NCI-H446 treated with DMSO at 0.1 percent for 48 hours (cell line): ENCODE measurements around the gene GCH1.
"Not testable (repeated sequence)": the region's sequence is repeated elsewhere in the genome, so short reads cannot be mapped to it uniquely, and the experiment has no call there.

ENCODE experiments used
- DNase-seq: peaks from one replicate; lab custom pipeline; 2025; lab: John Stamatoyannopoulos, UW

The GCH1 gene

GRCh38 chr14:54818201-54819133 lies 84.2 kb downstream of the GCH1 start:
- DNase-seq, result no peak

- no peak for DNase-seq
Observed at GRCh38 chr14:54817506-54817905, 85.1 kb downstream of the GCH1 start.

GRCh38 chr14:54816450-54816849 lies 86.2 kb downstream of the GCH1 start:
- no peak for DNase-seq

DNA sequence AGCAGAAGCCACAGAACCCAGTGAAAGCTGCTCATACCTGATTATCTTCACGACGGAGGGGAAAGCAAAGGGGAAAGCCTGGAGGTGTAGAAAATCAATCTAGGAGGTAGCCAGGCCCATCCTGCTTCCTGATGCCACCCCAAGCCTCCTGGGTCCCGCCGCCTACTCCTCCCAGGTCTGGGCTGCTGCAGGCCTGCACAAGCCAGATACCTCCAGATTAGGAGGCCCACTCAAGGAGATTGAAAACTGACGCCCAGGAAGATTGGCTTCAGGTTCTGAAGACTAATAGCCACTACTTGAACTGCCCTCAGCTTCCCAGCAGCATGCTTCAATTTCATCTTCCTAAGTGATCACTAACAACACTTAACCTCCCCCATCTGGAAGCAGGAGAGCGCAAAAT lies 87.1 kb downstream of the GCH1 start:
- no peak for DNase-seq

- no peak for DNase-seq
Observed at GRCh38 chr14:54815016-54815415, 87.6 kb downstream of the GCH1 start.

GRCh38 chr14:54814076-54814475 lies 88.5 kb downstream of the GCH1 start:
- no peak for DNase-seq

DNA sequence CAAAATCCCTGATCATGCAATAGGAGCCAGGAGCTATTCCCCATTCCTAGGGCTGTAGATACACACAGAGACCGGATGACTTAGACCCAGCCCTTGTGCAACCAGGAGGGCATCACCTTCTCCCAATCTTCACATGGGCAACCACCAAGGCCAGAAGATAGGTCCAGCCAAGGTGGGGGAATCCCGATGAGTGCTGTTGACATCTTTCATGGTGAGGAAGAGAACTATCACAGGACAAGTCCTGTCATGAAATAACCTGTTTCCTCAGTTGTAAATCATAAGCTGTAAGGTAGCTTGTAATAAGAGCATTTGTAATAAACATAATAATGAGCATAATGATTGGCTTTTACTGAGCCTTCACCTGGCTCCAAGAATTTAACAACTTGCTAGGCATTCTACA lies 89.5 kb downstream of the GCH1 start:
- DNase-seq, result no peak

DNA sequence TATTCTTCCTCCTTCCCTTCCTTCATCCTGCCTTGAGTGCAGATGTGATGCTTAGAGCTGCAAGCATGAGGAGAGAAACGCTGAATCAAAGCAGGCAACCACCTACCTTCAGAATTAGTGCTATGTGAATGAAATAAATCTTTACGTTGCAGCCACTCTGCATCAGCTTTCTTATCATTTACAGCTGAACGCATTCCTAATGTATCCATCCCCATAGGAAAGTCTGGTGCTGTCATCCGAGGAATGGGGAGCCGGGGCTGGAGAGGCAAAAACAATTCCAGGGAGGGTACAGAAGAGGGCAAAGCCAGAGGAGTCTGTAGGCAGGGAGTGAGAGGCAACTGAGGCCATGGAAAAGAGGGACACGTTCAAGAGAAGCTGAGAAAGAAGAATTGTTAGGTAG lies 90.0 kb downstream of the GCH1 start:
- DNase-seq, result no peak

- no peak for DNase-seq
Observed at GRCh38 chr14:54809767-54810166, 92.9 kb downstream of the GCH1 start.

DNA sequence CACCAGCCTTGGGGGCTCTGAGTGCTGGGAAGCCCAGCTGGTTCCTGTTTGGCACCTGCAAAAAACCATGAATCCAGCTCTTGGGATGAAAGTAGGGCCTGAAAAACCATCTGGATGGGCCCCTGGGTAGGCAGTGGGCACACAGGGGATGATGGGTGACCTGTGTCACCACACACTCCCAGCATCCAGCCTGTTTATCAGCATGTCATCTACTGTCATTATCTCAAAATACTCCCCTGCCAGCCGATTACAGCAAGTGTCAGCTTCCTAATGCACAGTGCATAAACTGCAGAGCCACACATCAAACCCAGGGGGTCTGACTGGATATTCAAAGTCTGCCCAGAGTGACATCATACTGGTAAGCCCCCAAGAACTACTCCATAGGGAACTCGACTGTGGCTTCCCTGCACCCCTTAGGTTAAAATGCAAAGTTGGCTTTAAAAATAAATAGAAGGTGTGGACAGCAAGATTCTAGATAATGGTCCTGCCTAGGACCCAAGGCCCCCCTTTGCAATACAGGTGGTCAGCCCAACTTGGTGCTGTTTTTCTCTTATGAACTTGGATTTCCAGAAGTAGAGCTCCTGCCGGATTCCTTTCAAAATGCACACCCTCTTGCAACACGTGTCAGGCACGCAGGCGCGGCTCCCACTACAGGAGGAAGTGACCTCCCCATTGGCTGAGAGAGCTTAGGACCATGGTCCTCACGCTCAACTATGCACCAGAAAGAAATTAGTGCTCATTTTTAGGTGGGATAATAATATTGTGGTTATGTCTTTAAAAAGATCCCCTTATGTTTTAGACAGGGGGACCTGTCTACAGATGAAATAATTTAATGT lies 94.1 kb downstream of the GCH1 start:
- no peak for DNase-seq

DNA sequence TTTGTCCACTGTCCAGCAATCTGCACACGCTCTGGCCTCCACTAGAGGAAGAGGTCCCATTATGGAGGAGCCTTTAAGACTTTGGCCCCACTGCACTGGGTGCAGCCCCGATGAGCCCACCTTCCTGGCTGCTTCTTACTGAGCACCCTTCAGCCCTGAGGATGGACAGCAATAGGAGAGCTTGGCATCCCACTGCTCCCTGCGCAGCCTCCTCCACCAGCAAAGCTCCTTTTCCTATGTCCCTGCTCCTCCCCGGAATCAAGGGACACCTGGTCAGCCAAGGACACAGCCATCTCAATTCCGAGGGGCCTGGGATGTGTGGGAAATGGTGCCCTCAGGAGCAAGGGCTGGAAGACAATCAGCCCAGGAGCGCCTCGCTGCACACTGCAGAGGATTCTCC lies 94.7 kb downstream of the GCH1 start:
- no peak for DNase-seq

DNA sequence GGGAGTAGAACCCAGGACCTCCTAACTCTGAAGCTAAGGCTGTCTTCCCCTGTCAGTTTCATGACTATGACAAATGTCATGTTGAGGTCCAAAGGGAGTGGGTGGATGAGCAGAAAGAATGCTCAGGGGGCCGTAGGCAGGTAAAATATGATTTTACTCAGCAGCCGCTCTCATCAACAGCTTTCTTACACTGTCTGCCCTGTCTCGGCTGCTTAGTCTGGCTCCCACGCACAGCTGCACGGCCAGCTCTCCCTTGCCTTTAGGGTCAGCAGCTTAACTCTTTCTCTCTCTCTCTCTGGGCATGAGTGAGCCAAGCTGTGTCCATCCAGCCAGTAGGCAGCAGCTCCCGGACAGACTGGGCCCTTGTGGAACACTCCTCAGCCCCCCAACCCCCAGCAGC lies 95.2 kb downstream of the GCH1 start:
- DNase-seq, result no peak

DNA sequence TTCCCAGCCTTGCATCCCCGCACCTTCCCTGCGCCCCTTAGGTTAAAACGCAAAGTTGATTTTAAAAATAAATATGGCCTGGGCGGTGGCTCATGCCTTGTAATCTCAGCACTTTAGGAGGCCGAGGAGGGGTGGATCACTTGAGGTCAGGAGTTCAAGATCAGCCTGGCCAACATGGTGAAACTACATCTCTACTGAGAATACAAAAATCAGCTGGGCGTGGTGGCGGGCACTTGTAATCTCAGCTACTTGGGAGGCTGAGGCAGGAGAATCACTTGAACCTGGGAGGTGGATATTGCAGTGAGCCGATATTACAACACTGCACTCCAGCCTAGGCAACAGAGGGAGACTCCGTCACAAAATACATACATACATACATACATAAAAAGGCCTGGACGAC lies 96.0 kb downstream of the GCH1 start:
- no peak for DNase-seq

DNA sequence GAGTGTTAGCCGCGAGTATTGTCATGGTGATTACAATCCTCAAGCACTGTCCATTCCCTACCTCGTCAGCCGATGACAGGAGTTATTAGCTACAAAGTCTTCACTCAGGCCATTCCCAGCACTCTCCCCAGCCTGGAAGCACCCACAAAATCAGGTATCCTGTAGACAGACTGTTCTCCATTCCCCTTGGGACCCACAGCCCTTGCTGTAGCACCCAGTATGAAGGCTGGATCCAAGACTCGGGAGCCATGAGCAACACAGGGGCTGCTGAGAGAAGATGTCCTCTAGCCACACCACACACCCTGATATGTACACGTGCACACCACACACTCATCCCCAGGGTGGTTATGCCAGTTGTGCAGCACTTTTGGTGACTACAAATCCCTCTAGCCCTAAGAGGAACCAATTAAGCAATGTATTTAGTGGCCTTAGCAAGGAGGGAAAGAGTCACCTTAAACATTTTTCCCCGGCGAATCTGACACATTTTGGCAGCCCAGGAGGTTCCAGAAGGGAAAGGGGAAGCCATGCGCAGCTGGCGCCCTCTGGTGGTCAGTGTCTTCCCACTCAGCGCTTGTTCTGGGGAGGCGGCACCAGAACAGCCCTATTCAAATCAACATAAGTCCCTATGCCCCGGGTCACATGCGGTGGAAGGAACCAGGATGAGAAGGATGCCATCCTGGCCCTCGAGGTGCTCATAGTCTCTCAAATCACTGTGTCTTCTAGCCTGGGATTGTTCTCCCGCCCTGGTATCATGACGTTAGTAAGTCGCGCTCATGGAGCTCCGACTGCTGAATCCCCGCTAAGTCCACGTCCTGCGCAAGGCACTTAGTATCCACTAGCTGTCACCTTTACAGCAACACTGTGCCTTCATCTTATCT lies 96.9 kb downstream of the GCH1 start:
- DNase-seq, result no peak

DNA sequence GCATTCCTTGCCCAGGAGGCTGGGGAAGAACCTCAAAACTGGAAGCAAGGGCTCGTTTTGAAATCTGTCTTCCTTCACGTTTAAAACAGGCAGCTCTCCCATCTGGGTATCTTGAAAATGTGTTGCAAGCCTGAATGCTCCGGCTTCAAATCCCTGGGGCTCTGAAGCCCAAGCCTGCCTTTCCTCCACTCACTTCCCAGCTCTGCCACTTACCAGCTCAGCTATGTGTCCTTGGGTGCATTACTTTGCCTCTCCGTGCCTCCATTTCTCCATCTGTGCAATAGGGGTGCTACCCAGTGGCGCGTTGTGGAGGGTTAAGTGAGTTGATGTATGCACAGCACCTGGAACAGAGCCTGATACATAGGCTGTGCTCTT lies 97.6 kb downstream of the GCH1 start:
- no peak for DNase-seq

- no peak for DNase-seq
Observed at GRCh38 chr14:54804538-54805041, 98.0 kb downstream of the GCH1 start.

DNA sequence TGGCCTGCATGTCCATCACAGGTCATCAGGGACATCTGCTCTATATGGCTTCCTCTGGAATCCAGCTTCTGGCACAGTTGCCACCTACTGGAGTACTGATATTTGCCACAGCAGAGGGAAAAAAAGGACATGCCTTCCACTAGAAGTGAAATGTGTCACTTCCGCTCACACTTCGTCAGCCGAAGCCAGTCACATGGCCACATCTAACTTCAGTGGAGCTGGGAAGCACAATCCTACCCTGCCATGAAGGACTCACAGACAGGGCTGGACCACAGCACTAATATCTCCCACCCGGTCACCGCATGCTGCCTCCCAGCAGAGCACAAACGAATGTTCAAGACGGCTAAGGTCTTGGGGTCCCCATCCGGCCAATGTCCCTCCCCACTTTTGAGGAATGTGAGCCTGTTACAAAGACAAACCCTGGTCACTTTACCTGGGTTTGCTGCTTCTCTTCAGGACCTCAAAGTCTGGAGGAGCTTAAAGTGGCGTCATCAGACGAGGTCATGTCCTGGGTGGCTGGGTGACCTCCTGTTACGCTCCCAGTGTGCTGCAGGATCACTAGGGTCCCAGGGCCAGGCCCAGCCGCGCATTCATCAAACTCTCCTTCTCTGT lies 98.6 kb downstream of the GCH1 start:
- DNase-seq, result no peak

GRCh38 chr14:54803396-54803795 lies 99.2 kb downstream of the GCH1 start:
- no peak for DNase-seq

- not testable (repeated sequence) for DNase-seq
Observed at GRCh38 chr14:54801482-54801881, 101.1 kb downstream of the GCH1 start.

- DNase-seq, result no peak
Observed at GRCh38 chr14:54798465-54799124, 104.0 kb downstream of the GCH1 start.

GRCh38 chr14:54797986-54798385 lies 104.6 kb downstream of the GCH1 start:
- DNase-seq, result no peak
